ENCODE data around the gene C14orf132.

GRCh38 chr14:96139169-96139568, 100.0 kb downstream of the C14orf132 start:
- no peak for TF ChIP-seq POLR2A (IDR thresholded peaks at IDR 0.05; ENCODE audit: low read depth, low read length)
- TF ChIP-seq POLR2AphosphoS5 (IDR thresholded peaks at IDR 0.05; ENCODE audit: low read depth, low read length) = no peak
- no peak for TF ChIP-seq TAF1 (IDR thresholded peaks at IDR 0.05; ENCODE audit: borderline replicate concordance, low read depth, low read length)

Data from GM12892 (cell line).